H9 (cell line): ENCODE results near the gene ANKS1B. TPM values are rescaled to one million over a fixed set of nuclear protein-coding genes. Genes with fewer than 3 reads are reported as not detected.

Experiments used
- DNase-seq: peaks from one replicate; pipeline ENCODE4 v3.0.0-alpha.2; 2017
- H2AFZ ChIP-seq: one replicate; pipeline ENCODE4 v1.6.1; 2013; ENCODE audit warnings: mild to moderate bottlenecking, low read length, control low read depth, moderate library complexity
- H2AK5ac ChIP-seq: 2 replicates; pipeline ENCODE4 v1.6.1; 2013; ENCODE audit warnings: low read length, control low read depth, mixed read lengths; ENCODE audit not compliant: insufficient read length
- H2BK120ac ChIP-seq: one replicate; pipeline ENCODE4 v1.6.1; 2013; ENCODE audit warnings: low read depth, mild to moderate bottlenecking, low read length, control low read depth, inconsistent platforms; ENCODE audit not compliant: poor library complexity, severe bottlenecking
- H2BK12ac ChIP-seq: 2 replicates; pipeline ENCODE4 v1.6.1; 2013; ENCODE audit warnings: low read length, control low read depth, mixed read lengths, low read depth; ENCODE audit not compliant: insufficient read length
- H2BK15ac ChIP-seq: 2 replicates; pipeline ENCODE4 v1.6.1; 2013; ENCODE audit warnings: low read depth, low read length, control low read depth
- H2BK20ac ChIP-seq: one replicate; pipeline ENCODE4 v1.6.1; 2013; ENCODE audit warnings: low read depth, mild to moderate bottlenecking, low read length, control low read depth, inconsistent platforms; ENCODE audit not compliant: poor library complexity, severe bottlenecking
- H2BK5ac ChIP-seq: 2 replicates; pipeline ENCODE4 v1.6.1; 2013; ENCODE audit warnings: low read length, control low read depth, mixed read lengths; ENCODE audit not compliant: insufficient read length
- H3K14ac ChIP-seq: 2 replicates; pipeline ENCODE4 v1.6.1; 2013; ENCODE audit warnings: low read length, control low read depth; ENCODE audit not compliant: insufficient read depth
- H3K18ac ChIP-seq: 2 replicates; pipeline ENCODE4 v1.6.1; 2013; ENCODE audit warnings: low read depth, mild to moderate bottlenecking, mixed read lengths, low read length, control low read depth; ENCODE audit not compliant: insufficient read length
- H3K23ac ChIP-seq: 2 replicates; pipeline ENCODE4 v1.6.1; 2013; ENCODE audit warnings: low read length, control low read depth, mixed read lengths, low read depth; ENCODE audit not compliant: insufficient read length
- H3K23me2 ChIP-seq: 2 replicates; pipeline ENCODE4 v1.6.1; 2013; ENCODE audit warnings: low read depth, mild to moderate bottlenecking, mixed read lengths, low read length, control low read depth; ENCODE audit not compliant: insufficient read length, poor library complexity, severe bottlenecking
- H3K27ac ChIP-seq: 2 replicates; pipeline ENCODE4 v1.5.1; 2013; ENCODE audit warnings: low read length, control low read depth, mixed read lengths, low read depth; ENCODE audit not compliant: insufficient read length
- H3K27me3 ChIP-seq: 2 replicates; pipeline ENCODE4 v1.6.1; 2013; ENCODE audit warnings: low read length, control low read depth, inconsistent platforms; ENCODE audit not compliant: insufficient read depth
- H3K4ac ChIP-seq: 2 replicates; pipeline ENCODE4 v1.6.1; 2013; ENCODE audit warnings: low read depth, mild to moderate bottlenecking, control low read depth, inconsistent platforms, low read length, moderate library complexity
- H3K4me1 ChIP-seq: 2 replicates; pipeline ENCODE4 v1.6.1; 2013; ENCODE audit warnings: low read length, control low read depth, inconsistent platforms; ENCODE audit not compliant: insufficient read depth
- H3K4me2 ChIP-seq: 2 replicates; pipeline ENCODE4 v1.6.1; 2013; ENCODE audit warnings: low read length, control low read depth, mixed read lengths; ENCODE audit not compliant: insufficient read length, insufficient read depth
- H3K56ac ChIP-seq: 2 replicates; pipeline ENCODE4 v1.6.1; 2013; ENCODE audit warnings: low read depth, mild to moderate bottlenecking, mixed read lengths, low read length, control low read depth; ENCODE audit not compliant: insufficient read length
- H3K79me1 ChIP-seq: 2 replicates; pipeline ENCODE4 v1.6.1; 2013; ENCODE audit warnings: low read depth, mild to moderate bottlenecking, moderate library complexity, low read length, control low read depth, inconsistent platforms; ENCODE audit not compliant: insufficient read depth, poor library complexity, severe bottlenecking
- H3K79me2 ChIP-seq: 2 replicates; pipeline ENCODE4 v1.6.1; 2013; ENCODE audit warnings: low read length, control low read depth, inconsistent platforms; ENCODE audit not compliant: insufficient read depth
- H3K9ac ChIP-seq: 2 replicates; pipeline ENCODE4 v1.6.1; 2013; ENCODE audit warnings: low read length, control low read depth, mixed read lengths; ENCODE audit not compliant: insufficient read length; ENCODE audit errors: extremely low read depth
- H3K9me3 ChIP-seq: one replicate; pipeline ENCODE4 v1.6.1; 2013; ENCODE audit warnings: low read depth, low read length, inconsistent platforms; ENCODE audit not compliant: control insufficient read depth
- H3T11ph ChIP-seq: one replicate; pipeline ENCODE4 v1.6.1; 2013; ENCODE audit warnings: mild to moderate bottlenecking, low read length, control low read depth, inconsistent platforms
- H4K20me1 ChIP-seq: one replicate; pipeline ENCODE4 v1.6.1; 2013; ENCODE audit not compliant: control insufficient read depth, insufficient read length, insufficient read depth
- H4K5ac ChIP-seq: 2 replicates; pipeline ENCODE4 v1.6.1; 2013; ENCODE audit warnings: low read depth, mild to moderate bottlenecking, mixed read lengths, low read length, control low read depth; ENCODE audit not compliant: insufficient read length
- H4K8ac ChIP-seq: replicated peaks from 2 replicates; pipeline ENCODE4 v1.6.1; 2013; ENCODE audit warnings: low read length, control low read depth, mixed read lengths, low read depth; ENCODE audit not compliant: insufficient read length
- H4K91ac ChIP-seq: 2 replicates; pipeline ENCODE4 v1.6.1; 2013; ENCODE audit warnings: low read depth, mild to moderate bottlenecking, moderate library complexity, mixed read lengths, low read length, control low read depth; ENCODE audit not compliant: insufficient read length
- H3K27ac Mint-ChIP-seq, 3 experiments: 2 replicates in 2 of 3; 3 replicates in 1 of 3; pipeline ENCODE4 v1.8.0; 2020 to 2021; ENCODE audit warnings: mixed read lengths in 3 of 3, mild to moderate bottlenecking in 1 of 3, moderate library complexity in 1 of 3
- H3K27me3 Mint-ChIP-seq: 2 replicates; pipeline ENCODE4 v1.8.0; 2021; ENCODE audit warnings: low read depth, mild to moderate bottlenecking, moderate library complexity, mixed read lengths
- H3K36me3 Mint-ChIP-seq, 3 experiments: 2 replicates in 2 of 3; 3 replicates in 1 of 3; pipeline ENCODE4 v1.8.0; 2020 to 2021; ENCODE audit warnings: low read depth in 3 of 3, mixed read lengths in 3 of 3; ENCODE audit not compliant: insufficient read depth in 1 of 3
- H3K4me1 Mint-ChIP-seq, 2 experiments: 2 replicates each; pipeline ENCODE4 v1.8.0; 2020; ENCODE audit warnings: mixed read lengths in 2 of 2
- H3K4me3 Mint-ChIP-seq, 2 experiments: 2 replicates in 1 of 2; 3 replicates in 1 of 2; pipeline ENCODE4 v1.8.0; 2020 to 2021; ENCODE audit warnings: mild to moderate bottlenecking in 2 of 2, mixed read lengths in 2 of 2, moderate library complexity in 1 of 2
- H3K9me3 Mint-ChIP-seq, 2 experiments: 2 replicates in 1 of 2; 3 replicates in 1 of 2; pipeline ENCODE4 v1.8.0; 2020; ENCODE audit warnings: mild to moderate bottlenecking in 2 of 2, mixed read lengths in 2 of 2, moderate library complexity in 1 of 2
- CTCF ChIP-seq: fragments of 200-600 bp; sonication (generic); conservative IDR thresholded peaks from 3 replicates; pipeline ENCODE4 v1.8.0; 2021; ENCODE audit warnings: antibody characterized with exemption, mild to moderate bottlenecking
- WGBS: extraction: QIAGEN DNeasy Blood & Tissue Kit; methylation state at CpG from one replicate; pipeline ENCODE4 v1.1.7; 2013; ENCODE audit warnings: missing lambda C conversion rate, low lambda C conversion rate, mixed read lengths; ENCODE audit not compliant: insufficient read length; ENCODE audit errors: extremely low coverage; 5-methylcytosine and 5-hydroxymethylcytosine counted together
- total RNA-seq: library from RNA; stranded (reverse); gene quantifications from 2 replicates; pipeline ENCODE4 v1.2.1, GENCODE V29; 2021

Gene ANKS1B
- total RNA-seq, 1 experiment from 2014 or later, result 4.1 TPM

- H3K79me1 ChIP-seq, result no peaks in the 10 kb centered on the region
- no peak overlapping the region for H3K4ac ChIP-seq
- H2AFZ ChIP-seq, result no peak overlapping the region
- no peak overlapping the region for H2BK120ac ChIP-seq
- H3K14ac ChIP-seq, result no peak overlapping the region
- H3K79me2 ChIP-seq, result no peaks in the 10 kb centered on the region
- H2BK5ac ChIP-seq, result no peak overlapping the region
- no peaks in the 10 kb centered on the region for H3K27me3 ChIP-seq
- no peaks in the 10 kb centered on the region for H3K9me3 ChIP-seq
- no peak for TF ChIP-seq CTCF
- H3K56ac ChIP-seq, result no peak overlapping the region
- H4K5ac ChIP-seq, result no peak overlapping the region
- Mint-ChIP-seq H3K27ac (no peak overlapping the region), H3K36me3 (no peaks in the 10 kb centered on the region), H3K4me3 (no peak overlapping the region), H3K27me3 (no peaks in the 10 kb centered on the region), H3K9me3 (no peaks in the 10 kb centered on the region), H3K4me1 (no peaks in the 10 kb centered on the region)
- H4K91ac ChIP-seq, result no peak overlapping the region
- no peaks in the 10 kb centered on the region; the same call in 1 of the 2 replicates for H3K4me1 ChIP-seq
- H2BK12ac ChIP-seq, result no peak overlapping the region
- H2AK5ac ChIP-seq, result no peak overlapping the region
- no peaks in the 10 kb centered on the region for H4K20me1 ChIP-seq
- no peak overlapping the region for H3K18ac ChIP-seq
- no peak overlapping the region for H3K4me2 ChIP-seq
- no peak overlapping the region for H3K9ac ChIP-seq
- no peaks in the 10 kb centered on the region for H3K23me2 ChIP-seq
- no peak overlapping the region for H3K27ac ChIP-seq
- no peak for DNase-seq
- no peak overlapping the region for H3K23ac ChIP-seq
- WGBS, result no CpG with 5 or more reads among the region's 7 CpGs
- no peak overlapping the region for H2BK20ac ChIP-seq
- H4K8ac ChIP-seq, result no peak overlapping the region
- no peak overlapping the region for H2BK15ac ChIP-seq
- H3T11ph ChIP-seq, result no peak overlapping the region
These were observed 1198.1 kb downstream of the ANKS1B start for GRCh38 chr12:98786653-98787052.
